SK-MEL-5 (cell line): ENCODE data around the gene PLEKHA1. TPM values are rescaled to one million over a fixed set of nuclear protein-coding genes. Genes with fewer than 3 reads are reported as not detected.
A peak's percentile ranks its signal among the peaks of the same experiment; 100 is the strongest.

ENCODE experiments used
- DNase-seq: peaks from one replicate; pipeline ENCODE4 v3.0.0-alpha.2; 2016; ENCODE audit warnings: low read depth, low spot score
- in situ Hi-C: cut with HindIII; loops from 2 replicates; pipeline ENCODE4 v1.10.0; 2016; ENCODE audit warnings: low sequenced_read_pairs, high pct_unique_total_duplicates, low pct_unique_long_range_greater_than_20kb
- polyA plus RNA-seq, 2 experiments: library from polyadenylated mRNA; depleted of rRNA; stranded (reverse); fragments of >200 nt; gene quantifications; 2 replicates each; pipeline ENCODE4 v1.2.3, GENCODE V29; 2015
- total RNA-seq: library from RNA; depleted of rRNA; stranded (reverse); fragments of >200 nt; shearing (Covaris generic); gene quantifications from 2 replicates; pipeline ENCODE4 v1.2.3, GENCODE V29; 2014; rRNA removed

PLEKHA1 gene
- total RNA-seq: 10.4 and 10.7 TPM in 2 replicates
- polyA plus RNA-seq (2015; cell fraction: cytosol; rRNA removed): 13.7 and 18.7 TPM in 2 replicates
- 23.8 and 24.6 TPM in 2 replicates for polyA plus RNA-seq (2015; cell fraction: nucleus; rRNA removed)

DNA sequence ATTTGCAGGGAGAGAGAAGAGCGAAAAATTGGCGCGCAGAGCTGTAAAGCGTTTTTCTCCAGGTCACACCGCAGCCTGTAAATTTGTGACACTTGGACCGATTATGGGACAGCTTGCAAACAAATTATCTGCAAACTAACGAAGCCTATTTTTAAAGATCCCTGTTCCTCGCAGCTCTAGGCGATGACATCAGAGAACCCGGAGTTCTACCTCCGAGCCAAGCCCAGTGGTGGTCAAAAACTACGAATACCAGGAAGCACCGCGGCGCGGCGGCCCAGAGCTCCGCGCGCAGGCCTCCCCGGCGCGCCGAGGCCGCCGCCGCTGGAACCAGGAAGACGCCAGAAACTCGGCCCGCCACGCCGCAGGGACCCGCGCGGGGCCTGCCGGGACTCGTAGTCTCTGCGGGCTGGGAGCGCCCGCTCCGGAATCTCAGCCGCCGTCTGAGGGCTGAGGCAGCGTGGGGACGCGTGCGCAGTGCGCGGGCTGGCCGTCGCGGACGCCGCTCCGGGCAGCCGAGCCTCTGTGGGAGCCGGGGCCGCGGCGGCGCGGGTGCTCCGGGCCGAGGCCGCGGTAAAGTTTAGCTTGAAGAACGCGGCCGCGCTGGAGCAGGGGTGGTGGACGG, at the start of gene PLEKHA1:
Gene PLEKHA1 (plus strand): TSS at position 472 of the 622 bp plus-strand sequence. CDS start 18,493 bp downstream, outside the sequence.
- in situ Hi-C loops: no loop called here
- DNase-seq: peak; percentile 93

DNA sequence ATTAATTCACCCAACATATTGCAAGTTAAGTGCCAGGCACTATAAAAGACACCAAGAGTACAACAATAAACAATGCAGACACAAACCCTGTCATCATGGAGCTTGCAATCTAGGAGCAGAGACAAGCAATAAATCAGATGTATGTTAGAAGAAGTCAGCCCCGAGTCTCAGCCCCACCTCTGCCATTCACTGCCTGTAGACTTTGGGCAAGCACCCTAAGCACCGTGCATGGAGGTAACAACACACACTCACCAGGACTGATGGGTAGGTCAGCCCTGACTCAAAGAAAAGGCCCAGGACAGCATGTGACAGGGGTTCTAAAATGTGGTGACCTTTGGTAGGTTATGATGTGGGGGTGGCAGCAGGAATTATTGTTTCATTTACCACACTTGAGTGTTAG, 49.3 kb upstream of the PLEKHA1 start:
- in situ Hi-C loops: no loop called here
- no peak for DNase-seq

- no peak for DNase-seq
- in situ Hi-C loops: no loop called here
Measured at GRCh38 chr10:122326385-122326784, 48.1 kb upstream of the PLEKHA1 start.

- in situ Hi-C loops: no loop called here
- no peak for DNase-seq
Measured at GRCh38 chr10:122326806-122327205, 47.7 kb upstream of the PLEKHA1 start.

DNA sequence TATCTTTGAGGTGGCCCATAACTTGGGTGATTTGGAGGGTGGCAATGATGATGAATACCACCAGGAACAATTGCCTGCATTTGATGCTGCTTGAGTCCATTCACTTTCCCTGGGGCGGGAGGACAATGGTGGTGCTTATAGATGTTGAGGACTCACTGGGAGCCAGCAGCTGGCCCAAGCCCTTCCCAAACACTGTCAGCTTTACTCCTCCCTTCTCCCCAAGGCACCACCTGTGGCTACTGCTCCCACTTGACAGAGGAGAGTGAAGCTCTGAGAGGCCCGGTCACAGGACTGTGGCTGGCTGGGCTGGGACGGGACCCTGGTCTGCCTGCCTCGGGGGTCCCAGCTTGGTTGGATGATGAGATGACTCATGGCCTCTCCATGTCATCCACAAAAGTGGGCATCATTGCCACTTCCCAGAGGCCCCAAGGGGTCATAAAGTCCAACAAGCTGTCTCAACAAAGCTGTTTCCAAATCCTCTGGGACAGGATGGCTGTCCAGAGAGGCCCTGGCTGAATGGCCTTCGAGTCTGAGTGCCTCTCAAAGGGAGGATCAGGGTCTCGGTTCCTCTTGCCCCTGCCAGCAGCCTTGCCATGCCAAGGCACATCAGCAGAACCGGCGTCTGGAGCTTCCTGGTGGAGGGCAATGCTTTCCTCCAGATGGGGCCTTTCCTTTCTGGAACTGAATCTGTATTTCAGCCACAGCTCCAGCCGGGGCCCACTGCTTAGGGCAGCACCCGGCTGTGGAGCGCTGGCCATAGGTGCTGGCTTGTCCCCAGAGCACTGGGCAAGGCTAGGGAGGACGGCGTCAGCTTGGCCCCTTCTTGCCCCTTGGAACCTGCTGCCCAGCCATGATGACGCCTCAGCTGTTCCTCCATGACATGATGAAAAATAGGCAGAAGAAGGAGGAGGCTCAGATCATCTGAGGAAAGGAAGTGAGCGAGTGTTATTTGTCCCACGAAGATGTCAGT, 47.0 kb upstream of the PLEKHA1 start:
- in situ Hi-C loops: no loop called here
- DNase-seq: no peak

DNA sequence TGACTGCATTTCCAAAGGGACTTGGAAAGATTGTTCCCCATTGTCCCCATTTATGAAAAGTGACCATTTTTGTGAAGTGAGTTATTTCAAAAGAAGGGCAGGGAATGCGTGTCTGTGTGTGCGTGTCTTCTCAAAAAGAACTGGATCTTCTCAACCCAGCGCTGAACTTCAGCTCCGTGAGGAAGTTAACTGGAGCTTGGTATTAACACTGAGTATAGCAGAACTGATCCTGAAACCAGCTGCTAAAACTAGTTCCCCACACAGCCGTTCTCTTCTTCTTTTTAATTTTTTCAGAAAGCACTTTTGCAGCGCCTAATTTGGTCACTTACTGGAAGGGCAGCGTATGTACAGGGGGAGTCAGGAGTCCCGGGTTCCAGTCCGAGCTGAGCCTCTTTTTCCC, 45.8 kb upstream of the PLEKHA1 start:
- in situ Hi-C loops: no loop called here
- DNase-seq: no peak

DNA sequence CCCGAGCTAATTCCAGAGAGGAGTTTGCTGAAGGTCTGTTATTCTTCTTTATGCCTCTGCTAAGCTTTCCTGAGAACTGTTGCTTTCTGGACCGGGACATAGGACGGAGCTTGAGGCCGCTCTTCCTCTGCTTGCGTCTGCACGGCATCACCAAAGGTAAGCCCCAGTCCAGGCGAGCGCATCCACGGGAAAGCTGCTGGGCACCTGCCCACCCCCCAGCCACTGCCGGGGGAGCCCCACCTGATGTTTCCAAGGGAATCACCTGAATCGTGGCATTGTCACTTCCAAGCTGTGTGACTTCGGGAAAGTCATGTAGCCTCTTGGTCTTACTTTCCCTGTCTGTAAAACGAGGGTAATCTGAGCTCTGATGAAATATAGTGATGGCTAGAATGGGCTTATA, 45.1 kb upstream of the PLEKHA1 start:
- in situ Hi-C loops: no loop called here

DNA sequence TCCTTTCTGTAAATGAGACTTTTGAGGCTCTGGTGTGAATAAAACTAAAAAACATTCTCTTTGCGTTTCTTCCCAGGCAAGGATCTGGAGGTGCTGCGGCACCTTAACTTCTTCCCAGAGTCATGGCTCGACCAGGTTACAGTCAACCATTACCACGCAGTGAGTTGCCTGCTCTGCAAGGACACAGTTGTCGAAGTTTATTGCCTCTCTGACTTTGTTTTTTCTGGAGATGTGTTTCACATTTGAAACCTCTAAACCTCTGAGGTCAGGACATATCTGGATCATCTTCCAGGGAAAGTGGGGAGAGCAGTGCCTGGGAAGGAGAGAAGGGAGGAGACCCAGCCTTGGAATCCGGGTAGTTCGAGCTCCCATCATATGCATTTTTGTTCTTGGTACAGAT, 43.4 kb upstream of the PLEKHA1 start:
- DNase-seq: no peak

More for the DNA sequence above, 45.1 kb upstream of the PLEKHA1 start:
- DNase-seq: no peak

GRCh38 chr10:122331615-122332446, 42.7 kb upstream of the PLEKHA1 start:
- in situ Hi-C loops: no loop called here
- peak; percentile 87 for DNase-seq

More for the DNA sequence above, 43.4 kb upstream of the PLEKHA1 start:
- in situ Hi-C loops: no loop called here

GRCh38 chr10:122333037-122333436, 41.5 kb upstream of the PLEKHA1 start:
- DNase-seq: no peak
- in situ Hi-C loops: no loop called here

GRCh38 chr10:122336332-122336731, 38.2 kb upstream of the PLEKHA1 start:
- DNase-seq: no peak
- in situ Hi-C loops: no loop called here

GRCh38 chr10:122336961-122337360, 37.5 kb upstream of the PLEKHA1 start:
- in situ Hi-C loops: no loop called here
- no peak for DNase-seq

- in situ Hi-C loops: no loop called here
- no peak for DNase-seq
Measured at GRCh38 chr10:122338609-122339441, 35.7 kb upstream of the PLEKHA1 start.

DNA sequence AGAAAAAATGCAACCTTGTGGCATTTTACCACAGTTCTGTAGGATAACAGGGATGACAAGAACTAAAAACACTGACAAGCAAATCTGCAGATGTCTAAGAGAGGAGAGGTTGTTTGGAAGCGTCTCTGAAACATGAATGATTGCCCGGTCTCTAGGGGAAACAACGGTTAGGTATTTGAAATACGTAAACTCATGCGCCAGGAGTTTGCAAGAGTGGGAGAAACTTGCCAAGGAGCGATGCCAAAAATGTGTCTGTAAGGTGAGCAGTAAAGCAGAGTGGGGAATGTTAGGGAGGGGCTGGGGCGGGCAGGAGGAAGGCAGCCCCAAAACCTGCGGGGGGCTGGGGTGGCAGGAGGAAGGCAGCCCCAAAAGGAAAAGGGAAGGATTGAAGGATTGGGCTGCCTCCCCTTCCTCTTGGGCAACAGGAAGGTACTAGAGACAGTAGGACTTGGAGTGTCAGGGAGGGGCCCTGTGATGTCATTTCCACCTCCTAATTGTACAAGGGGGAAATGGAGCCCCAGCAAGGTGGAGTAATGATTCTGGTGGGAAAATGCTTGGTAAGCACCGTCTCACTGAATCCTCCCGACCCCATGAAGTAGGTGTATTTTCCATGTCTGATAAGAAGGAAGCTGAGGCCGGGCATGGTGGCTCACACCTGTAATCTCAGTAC, 33.2 kb upstream of the PLEKHA1 start:
- no peak for DNase-seq
- in situ Hi-C loops: no loop called here

- in situ Hi-C loops: no loop called here
- DNase-seq: peak; percentile 68
Measured at GRCh38 chr10:122342293-122343134, 32.0 kb upstream of the PLEKHA1 start.
